ENCODE measurements around the gene FNDC3B. TPM values are rescaled to one million over a fixed set of nuclear protein-coding genes. Genes with fewer than 3 reads are reported as not detected.
A peak's percentile ranks its signal among the peaks of the same experiment; 100 is the strongest.

The FNDC3B gene
- polyA plus RNA-seq, 6 donors from 2014 or later = 1.2 to 3.1 (median 2.2) TPM; not detected in 1

GRCh38 chr3:172129498-172129849, 90.1 kb downstream of the FNDC3B start:
- Mint-ChIP-seq H3K36me3 (peaks cover 0 to 16% of the 10 kb centered on the region in 2 donors), H3K4me3 (no peak overlapping the region), H3K27ac (no peak overlapping the region), H3K9me3 (peaks cover 0 to 3% (median 0%) of the 10 kb centered on the region in 7 donors), H3K4me1 (no peaks in the 10 kb centered on the region), H3K27me3 (peaks cover 0 to 47% (median 41%) of the 10 kb centered on the region in 3 donors)
- no peak for ATAC-seq (ENCODE audit: low read depth in 2 of 2)
- no peak for DNase-seq

GRCh38 chr3:172129850-172130716, 90.7 kb downstream of the FNDC3B start:
- no peaks in the 10 kb centered on the region for H3K4me1 Mint-ChIP-seq
- no peak for ATAC-seq (ENCODE audit: low read depth in 2 of 2)
- no peak for DNase-seq
- H3K36me3 Mint-ChIP-seq = peaks cover 0 to 16% of the 10 kb centered on the region in 2 donors
- peaks cover 0 to 3% (median 0%) of the 10 kb centered on the region in 7 donors for H3K9me3 Mint-ChIP-seq
- H3K27ac Mint-ChIP-seq = no peak overlapping the region
- H3K4me3 Mint-ChIP-seq = no peak overlapping the region
- peaks cover 0 to 42% (median 39%) of the 10 kb centered on the region in 3 donors for H3K27me3 Mint-ChIP-seq

- Mint-ChIP-seq H3K27ac (no peak overlapping the region), H3K4me1 (no peaks in the 10 kb centered on the region), H3K4me3 (no peak overlapping the region), H3K27me3 (peaks cover 0 to 40% (median 38%) of the 10 kb centered on the region in 3 donors), H3K36me3 (peaks cover 0 to 16% of the 10 kb centered on the region in 2 donors), H3K9me3 (peaks cover 0 to 3% (median 0%) of the 10 kb centered on the region in 7 donors)
- no peak for ATAC-seq (ENCODE audit: low read depth in 2 of 2)
- DNase-seq = no peak
Measured at GRCh38 chr3:172130717-172131050, 91.3 kb downstream of the FNDC3B start.

GRCh38 chr3:172131746-172132145, 92.4 kb downstream of the FNDC3B start:
- Mint-ChIP-seq H3K36me3 (peaks cover 8 to 16% of the 10 kb centered on the region in 2 donors), H3K27me3 (peaks cover 6 to 43% (median 32%) of the 10 kb centered on the region in 3 donors), H3K27ac (no peak overlapping the region), H3K4me1 (no peaks in the 10 kb centered on the region), H3K9me3 (peaks cover 0 to 3% (median 0%) of the 10 kb centered on the region in 7 donors), H3K4me3 (no peak overlapping the region)
- no peak for ATAC-seq (ENCODE audit: low read depth in 2 of 2)
- DNase-seq = no peak

GRCh38 chr3:172132159-172132586, 92.8 kb downstream of the FNDC3B start:
- peaks cover 8 to 16% of the 10 kb centered on the region in 2 donors for H3K36me3 Mint-ChIP-seq
- DNase-seq (no peak), ATAC-seq (ENCODE audit: low read depth in 2 of 2) (no peak)
- no peak overlapping the region for H3K27ac Mint-ChIP-seq
- no peak overlapping the region for H3K4me3 Mint-ChIP-seq
- no peaks in the 10 kb centered on the region for H3K4me1 Mint-ChIP-seq
- peaks cover 0 to 3% (median 0%) of the 10 kb centered on the region in 7 donors for H3K9me3 Mint-ChIP-seq
- H3K27me3 Mint-ChIP-seq = peaks cover 6 to 43% (median 30%) of the 10 kb centered on the region in 3 donors

- Mint-ChIP-seq H3K9me3 (peaks cover 0 to 3% (median 0%) of the 10 kb centered on the region in 7 donors), H3K4me1 (no peaks in the 10 kb centered on the region), H3K4me3 (no peak overlapping the region), H3K27me3 (peaks cover 6 to 45% (median 33%) of the 10 kb centered on the region in 3 donors), H3K36me3 (peaks cover 8 to 16% of the 10 kb centered on the region in 2 donors), H3K27ac (no peak overlapping the region)
- ATAC-seq (ENCODE audit: low read depth in 2 of 2) (no peak), DNase-seq (no peak)
Measured at GRCh38 chr3:172132721-172133311, 93.4 kb downstream of the FNDC3B start.

GRCh38 chr3:172133838-172134237, 94.5 kb downstream of the FNDC3B start:
- peaks cover 6 to 41% (median 28%) of the 10 kb centered on the region in 3 donors for H3K27me3 Mint-ChIP-seq
- no peak for ATAC-seq (ENCODE audit: low read depth in 2 of 2)
- H3K27ac Mint-ChIP-seq = no peak overlapping the region
- H3K4me3 Mint-ChIP-seq = no peak overlapping the region
- no peak for DNase-seq
- no peaks in the 10 kb centered on the region for H3K4me1 Mint-ChIP-seq
- H3K36me3 Mint-ChIP-seq = peaks cover 8 to 10% of the 10 kb centered on the region in 2 donors
- peaks cover 0 to 3% (median 0%) of the 10 kb centered on the region in 7 donors for H3K9me3 Mint-ChIP-seq

GRCh38 chr3:172134352-172134751, 95.0 kb downstream of the FNDC3B start:
- Mint-ChIP-seq H3K4me3 (no peak overlapping the region), H3K27me3 (peaks cover 6 to 41% (median 28%) of the 10 kb centered on the region in 3 donors), H3K27ac (no peak overlapping the region), H3K36me3 (peaks cover 6 to 8% of the 10 kb centered on the region in 2 donors), H3K4me1 (no peaks in the 10 kb centered on the region), H3K9me3 (peaks cover 0 to 3% (median 0%) of the 10 kb centered on the region in 7 donors)
- no peak for DNase-seq
- ATAC-seq (ENCODE audit: low read depth in 2 of 2) = no peak

GRCh38 chr3:172135185-172135584, 95.8 kb downstream of the FNDC3B start:
- DNase-seq (no peak), ATAC-seq (ENCODE audit: low read depth in 2 of 2) (no peak)
- Mint-ChIP-seq H3K27me3 (peaks cover 6 to 42% (median 26%) of the 10 kb centered on the region in 3 donors), H3K4me3 (no peak overlapping the region), H3K36me3 (peaks cover 4 to 8% of the 10 kb centered on the region in 2 donors), H3K4me1 (no peaks in the 10 kb centered on the region), H3K9me3 (peaks cover 0 to 2% (median 0%) of the 10 kb centered on the region in 7 donors), H3K27ac (no peak overlapping the region)

- H3K4me3 Mint-ChIP-seq = no peak overlapping the region
- H3K4me1 Mint-ChIP-seq = no peaks in the 10 kb centered on the region
- H3K27me3 Mint-ChIP-seq = peaks cover 6 to 44% (median 28%) of the 10 kb centered on the region in 3 donors
- H3K36me3 Mint-ChIP-seq = peaks cover 0 to 8% of the 10 kb centered on the region in 2 donors
- ATAC-seq (ENCODE audit: low read depth in 2 of 2) = no peak
- H3K9me3 Mint-ChIP-seq = peaks cover 0 to 1% (median 0%) of the 10 kb centered on the region in 7 donors
- H3K27ac Mint-ChIP-seq = peak overlapping the region in 1 of 6 donors; percentile 0
- DNase-seq = no peak
Measured at GRCh38 chr3:172135820-172136219, 96.4 kb downstream of the FNDC3B start.

GRCh38 chr3:172136330-172136729, 97.0 kb downstream of the FNDC3B start:
- Mint-ChIP-seq H3K4me3 (no peak overlapping the region), H3K9me3 (peaks cover 0 to 1% (median 0%) of the 10 kb centered on the region in 7 donors), H3K27ac (peak overlapping the region in 1 of 6 donors; percentile 0)

GRCh38 chr3:172137287-172138192, 98.2 kb downstream of the FNDC3B start:
- Mint-ChIP-seq H3K27me3 (peaks cover 6 to 42% (median 37%) of the 10 kb centered on the region in 3 donors), H3K9me3 (peaks cover 0 to 1% (median 0%) of the 10 kb centered on the region in 7 donors), H3K36me3 (peaks cover 0 to 8% of the 10 kb centered on the region in 2 donors), H3K4me3 (no peak overlapping the region), H3K27ac (peak overlapping the region in 1 of 6 donors; percentile 11), H3K4me1 (peaks cover 5 to 9% (median 9%) of the 10 kb centered on the region in 3 donors)
- no peak for ATAC-seq (ENCODE audit: low read depth in 2 of 2)
- no peak for DNase-seq

More at GRCh38 chr3:172136330-172136729, 97.0 kb downstream of the FNDC3B start:
- peaks cover 0 to 8% of the 10 kb centered on the region in 2 donors for H3K36me3 Mint-ChIP-seq
- ATAC-seq (ENCODE audit: low read depth in 2 of 2) (no peak), DNase-seq (no peak)
- H3K4me1 Mint-ChIP-seq = no peaks in the 10 kb centered on the region
- H3K27me3 Mint-ChIP-seq = peaks cover 6 to 47% (median 33%) of the 10 kb centered on the region in 3 donors

GRCh38 chr3:172138193-172138537, 98.8 kb downstream of the FNDC3B start:
- Mint-ChIP-seq H3K4me3 (no peak overlapping the region), H3K9me3 (peaks cover 0 to 1% (median 0%) of the 10 kb centered on the region in 7 donors), H3K27me3 (peaks cover 6 to 42% (median 37%) of the 10 kb centered on the region in 3 donors), H3K36me3 (peaks cover 0 to 8% of the 10 kb centered on the region in 2 donors), H3K4me1 (peaks cover 5 to 16% (median 15%) of the 10 kb centered on the region in 3 donors), H3K27ac (no peak overlapping the region)
- DNase-seq (no peak), ATAC-seq (ENCODE audit: low read depth in 2 of 2) (no peak)

All from naive B cell (primary cell).